GM12864 (cell line): Measurements from ENCODE around the gene CDHR5.

Source experiments
- DNase-seq: peaks from one replicate; pipeline ENCODE4 v3.0.0-alpha.2; 2011; ENCODE audit warnings: low read depth
- H3K4me3 ChIP-seq: 2 replicates; pipeline ENCODE4 v1.5.1; 2011; ENCODE audit warnings: mild to moderate bottlenecking, low read depth, low read length, control low read depth
- TF ChIP-seq, protein P1 (sequence below): IDR thresholded peaks from 2 replicates; pipeline ENCODE4 v1.5.1; 2011; ENCODE audit warnings: low read depth, mild to moderate bottlenecking, moderate library complexity, low read length, control low read depth, inconsistent platforms; ENCODE audit errors: missing control alignments

CDHR5 gene

GRCh38 chr11:581752-582151 is 43.0 kb downstream of the CDHR5 start:
- no peak for DNase-seq
- TF ChIP-seq, protein P1, sequence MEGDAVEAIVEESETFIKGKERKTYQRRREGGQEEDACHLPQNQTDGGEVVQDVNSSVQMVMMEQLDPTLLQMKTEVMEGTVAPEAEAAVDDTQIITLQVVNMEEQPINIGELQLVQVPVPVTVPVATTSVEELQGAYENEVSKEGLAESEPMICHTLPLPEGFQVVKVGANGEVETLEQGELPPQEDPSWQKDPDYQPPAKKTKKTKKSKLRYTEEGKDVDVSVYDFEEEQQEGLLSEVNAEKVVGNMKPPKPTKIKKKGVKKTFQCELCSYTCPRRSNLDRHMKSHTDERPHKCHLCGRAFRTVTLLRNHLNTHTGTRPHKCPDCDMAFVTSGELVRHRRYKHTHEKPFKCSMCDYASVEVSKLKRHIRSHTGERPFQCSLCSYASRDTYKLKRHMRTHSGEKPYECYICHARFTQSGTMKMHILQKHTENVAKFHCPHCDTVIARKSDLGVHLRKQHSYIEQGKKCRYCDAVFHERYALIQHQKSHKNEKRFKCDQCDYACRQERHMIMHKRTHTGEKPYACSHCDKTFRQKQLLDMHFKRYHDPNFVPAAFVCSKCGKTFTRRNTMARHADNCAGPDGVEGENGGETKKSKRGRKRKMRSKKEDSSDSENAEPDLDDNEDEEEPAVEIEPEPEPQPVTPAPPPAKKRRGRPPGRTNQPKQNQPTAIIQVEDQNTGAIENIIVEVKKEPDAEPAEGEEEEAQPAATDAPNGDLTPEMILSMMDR: no peak
- no peak overlapping the region for H3K4me3 ChIP-seq

- TF ChIP-seq, protein P1: no peak
- no peak overlapping the region for H3K4me3 ChIP-seq
- no peak for DNase-seq
Observed at GRCh38 chr11:581342-581741, 43.4 kb downstream of the CDHR5 start.

GRCh38 chr11:579830-580601 is 44.7 kb downstream of the CDHR5 start:
- DNase-seq: no peak
- H3K4me3 ChIP-seq: no peak overlapping the region
- TF ChIP-seq, protein P1: no peak

DNA sequence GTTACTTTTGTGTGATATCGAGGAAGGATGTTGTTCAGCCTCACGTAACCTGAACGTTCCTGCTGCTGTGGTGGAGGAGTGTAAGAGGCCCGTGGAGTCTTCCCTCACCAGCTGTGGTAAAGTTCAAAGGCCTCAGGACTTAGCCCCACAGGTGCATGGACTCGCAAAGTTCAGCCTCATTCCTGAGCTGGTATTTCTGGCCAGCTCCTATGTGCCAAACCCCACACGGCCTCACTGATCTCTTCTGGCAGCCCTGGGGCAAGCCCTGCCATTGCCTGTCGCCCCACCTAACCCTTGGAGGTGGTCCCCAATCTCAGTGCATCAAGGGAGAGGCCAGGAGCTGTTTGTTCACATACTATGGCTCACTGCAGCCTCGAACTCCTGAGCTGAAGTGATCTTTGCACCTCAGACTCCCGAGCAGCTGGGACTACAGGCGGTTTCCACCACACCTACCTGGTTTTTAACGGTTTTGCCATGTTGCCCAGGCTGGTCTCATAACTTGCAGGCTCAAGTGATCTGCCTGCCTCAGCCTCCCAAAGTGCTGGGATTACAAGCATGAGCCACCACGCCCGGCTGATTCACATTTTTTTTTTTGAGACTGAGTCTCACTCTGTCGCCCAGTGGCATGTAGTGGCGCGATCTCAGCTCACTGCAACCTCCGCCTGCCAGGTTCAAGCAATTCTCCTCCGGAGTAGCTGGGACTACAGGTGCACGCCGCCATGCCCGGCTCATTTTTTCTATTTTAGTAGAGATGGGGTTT is 46.3 kb downstream of the CDHR5 start:
- H3K4me3 ChIP-seq: peak overlapping the region; percentile 72
- TF ChIP-seq, protein P1: no peak
- no peak for DNase-seq

GRCh38 chr11:577611-577894 is 47.2 kb downstream of the CDHR5 start:
- TF ChIP-seq, protein P1: no peak
- no peak for DNase-seq
- peak overlapping the region; percentile 72 for H3K4me3 ChIP-seq

DNA sequence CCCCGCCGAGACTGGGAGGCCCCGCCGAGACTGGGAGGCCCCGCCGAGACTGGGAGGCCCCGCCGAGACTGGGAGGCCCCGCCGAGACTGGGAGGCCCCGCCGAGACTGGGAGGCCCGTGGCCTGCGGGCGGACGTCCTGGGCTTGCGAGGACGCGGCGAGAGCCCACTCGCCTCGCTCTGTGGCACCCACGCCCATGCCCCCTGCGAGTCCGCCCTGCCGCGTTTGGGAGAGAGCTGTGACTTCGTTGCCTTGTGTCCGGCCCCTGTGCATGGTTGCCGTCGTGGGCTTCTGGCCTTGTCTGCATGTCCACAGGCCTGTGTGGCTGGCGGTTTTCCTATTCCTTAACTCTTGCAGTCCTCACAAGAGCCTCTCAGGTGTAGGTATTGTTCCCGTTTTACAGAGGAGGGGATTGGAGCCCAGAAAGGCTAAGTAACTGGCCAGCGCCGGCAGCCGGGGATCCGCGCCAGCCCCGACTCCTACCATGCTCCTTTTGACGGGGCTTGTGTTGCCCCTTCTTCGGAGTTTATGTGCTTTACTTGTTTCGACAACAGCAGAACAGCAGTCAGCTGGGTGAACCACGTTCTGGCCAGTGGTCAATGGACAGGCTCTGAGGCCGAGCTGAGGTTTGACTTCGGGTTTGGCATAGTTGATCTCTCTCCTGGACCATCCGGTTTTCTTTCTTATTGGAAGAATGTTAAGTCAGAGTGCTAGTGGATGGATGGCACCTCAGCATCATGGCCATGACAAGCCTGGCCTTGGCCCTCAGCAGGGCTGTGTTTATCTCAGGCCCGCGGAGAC is 47.7 kb downstream of the CDHR5 start:
- peak overlapping the region; percentile 72 for H3K4me3 ChIP-seq
- DNase-seq: no peak
- TF ChIP-seq, protein P1: no peak
